ENCODE data around the gene AGAP2. TPM values are rescaled to one million over a fixed set of nuclear protein-coding genes. Genes with fewer than 3 reads are reported as not detected.

The AGAP2 gene
- total RNA-seq, 1 experiment from 2014 or later, result 38.6 TPM

DNA sequence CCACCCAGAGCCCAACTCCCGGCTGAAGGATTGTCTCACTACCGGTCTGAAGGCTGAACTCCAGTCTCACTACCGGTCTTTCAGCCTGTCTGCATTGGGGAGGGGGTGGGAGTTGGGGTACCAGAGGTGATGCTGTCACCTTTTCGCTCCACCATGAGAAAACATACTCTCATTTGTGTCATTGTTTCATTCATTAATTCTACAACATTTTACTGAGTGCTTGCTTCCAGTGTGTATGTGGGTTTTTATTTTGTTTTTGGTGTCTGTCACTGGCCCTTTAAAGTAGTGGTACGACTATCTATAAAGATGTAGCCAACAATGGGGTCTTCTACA is 14.1 kb upstream of the AGAP2 start:
- Histone ChIP-seq H3K36me3 (peaks cover 41% of the 10 kb centered on the region), H3K4me3 (peak overlapping the region; percentile 30), H3K27ac (no peak overlapping the region), H3K9me3 (replicated peaks) (no peaks in the 10 kb centered on the region), H3K4me1 (peaks cover 27% of the 10 kb centered on the region), H3K27me3 (peaks cover 7% of the 10 kb centered on the region)
- no peak for DNase-seq

DNA sequence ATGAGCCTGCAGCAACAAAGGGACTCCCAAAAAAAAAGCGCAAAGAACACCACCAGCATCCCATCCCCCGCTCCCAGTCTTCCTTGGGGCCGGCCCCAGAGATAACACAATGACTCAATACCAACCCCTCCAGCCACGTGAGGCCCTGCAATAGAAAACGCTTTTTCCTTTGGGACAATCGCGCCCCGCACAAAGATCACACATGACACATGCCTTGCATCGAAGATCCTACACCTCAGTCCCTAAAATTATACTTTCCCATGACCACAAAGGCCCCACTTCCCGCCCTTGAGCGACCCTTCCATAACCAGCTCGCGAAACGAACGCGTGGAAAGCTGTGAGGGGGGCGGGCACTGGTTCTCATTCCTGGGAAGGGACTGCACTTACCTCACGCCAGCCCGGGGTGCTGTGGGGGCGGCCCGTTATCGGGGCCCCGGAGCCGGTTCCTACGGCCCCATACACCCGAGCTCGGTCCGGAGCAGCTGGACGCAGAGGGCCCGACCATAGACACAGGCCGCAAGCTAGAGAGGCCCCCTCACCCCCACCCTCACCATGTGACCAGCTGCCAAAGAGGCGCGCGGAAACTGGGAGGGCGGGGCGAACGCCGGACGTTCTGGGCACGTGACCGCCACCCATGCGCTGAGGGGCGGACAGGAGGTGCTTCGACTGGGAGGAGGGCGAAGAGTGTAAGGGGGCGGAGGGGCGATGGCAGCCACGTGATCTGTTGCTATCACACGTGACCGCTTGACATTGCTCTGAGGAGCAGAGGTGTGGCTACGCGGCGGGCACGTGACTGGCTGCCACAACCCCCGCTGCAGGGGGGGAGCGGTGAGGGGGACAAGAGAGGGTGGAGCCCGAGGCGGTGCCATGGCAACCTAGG is 13.5 kb upstream of the AGAP2 start, which contains the start of gene CDK4:
Gene CDK4, minus strand, starts transcription at position 523 of the 880 bp plus-strand sequence. CDS start 593 bp downstream, outside the sequence.
- H3K4me3 ChIP-seq, result peak within 1 kb of the TSS; percentile 89
- H3K9me3 ChIP-seq (replicated peaks), result no peaks in the 10 kb centered on the region
- H3K4me1 ChIP-seq, result peaks cover 27% of the 10 kb centered on the region
- peaks cover 7% of the 10 kb centered on the region for H3K27me3 ChIP-seq
- H3K36me3 ChIP-seq, result peaks cover 47% of the 10 kb centered on the region
- H3K27ac ChIP-seq, result peak within 1 kb of the TSS; percentile 95
- peak; percentile 100 for DNase-seq

GRCh38 chr12:57751432-57751787 is 12.9 kb upstream of the AGAP2 start:
- peaks cover 7% of the 10 kb centered on the region for H3K27me3 ChIP-seq
- H3K9me3 ChIP-seq (replicated peaks), result no peaks in the 10 kb centered on the region
- DNase-seq, result peak in 1 of 2 experiments; percentile 87
- H3K4me1 ChIP-seq, result peaks cover 26% of the 10 kb centered on the region
- peaks cover 53% of the 10 kb centered on the region for H3K36me3 ChIP-seq
- H3K4me3 ChIP-seq, result peak overlapping the region; percentile 89
- H3K27ac ChIP-seq, result peak overlapping the region; percentile 95

DNA sequence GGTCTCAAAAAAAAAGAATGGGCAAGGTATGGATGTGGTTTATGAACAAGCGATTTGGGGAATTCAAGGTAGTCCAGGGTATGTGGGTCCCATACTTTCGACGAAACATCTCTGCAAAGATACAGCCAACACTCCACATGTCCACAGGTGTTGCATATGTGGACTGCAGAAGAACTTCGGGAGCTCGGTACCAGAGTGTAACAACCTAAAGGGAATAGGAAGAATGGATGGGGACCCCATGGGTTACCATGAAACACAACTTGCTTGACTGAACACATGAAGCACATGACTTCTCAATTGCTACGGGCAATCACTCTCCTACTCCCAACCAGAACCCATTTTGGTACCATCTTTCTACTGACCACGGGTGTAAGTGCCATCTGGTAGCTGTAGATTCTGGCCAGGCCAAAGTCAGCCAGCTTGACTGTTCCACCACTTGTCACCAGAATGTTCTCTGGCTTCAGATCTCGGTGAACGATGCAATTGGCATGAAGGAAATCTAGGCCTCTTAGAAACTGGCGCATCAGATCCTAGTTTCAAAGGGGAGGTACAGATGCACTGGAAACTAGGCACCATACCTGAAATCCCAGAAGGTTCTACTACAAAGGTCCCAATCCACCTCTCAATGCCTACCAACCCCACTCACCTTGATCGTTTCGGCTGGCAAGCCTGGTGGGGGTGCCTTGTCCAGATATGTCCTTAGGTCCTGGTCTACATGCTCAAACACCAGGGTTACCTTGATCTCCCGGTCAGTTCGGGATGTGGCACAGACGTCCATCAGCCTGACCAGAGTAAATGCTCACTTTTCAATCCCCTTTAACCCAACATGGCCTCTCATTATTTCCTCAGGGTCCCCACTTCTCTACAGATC is 12.3 kb upstream of the AGAP2 start:
- H3K27me3 ChIP-seq, result peaks cover 7% of the 10 kb centered on the region
- H3K4me1 ChIP-seq, result peaks cover 27% of the 10 kb centered on the region
- peaks cover 59% of the 10 kb centered on the region for H3K36me3 ChIP-seq
- no peaks in the 10 kb centered on the region for H3K9me3 ChIP-seq (replicated peaks)
- peak in 1 of 2 experiments; percentile 68 for DNase-seq
- peak overlapping the region; percentile 89 for H3K4me3 ChIP-seq
- peak overlapping the region; percentile 95 for H3K27ac ChIP-seq

- no peak overlapping the region for H3K4me3 ChIP-seq
- H3K9me3 ChIP-seq (replicated peaks), result no peaks in the 10 kb centered on the region
- no peak overlapping the region for H3K27ac ChIP-seq
- DNase-seq, result peak in 1 of 2 experiments; percentile 79
- H3K27me3 ChIP-seq, result peaks cover 1% of the 10 kb centered on the region
- H3K36me3 ChIP-seq, result peaks cover 62% of the 10 kb centered on the region
- H3K4me1 ChIP-seq, result peaks cover 30% of the 10 kb centered on the region
Measured at GRCh38 chr12:57749061-57749460, 10.5 kb upstream of the AGAP2 start.

- no peaks in the 10 kb centered on the region for H3K9me3 ChIP-seq (replicated peaks)
- DNase-seq, result peak in 1 of 2 experiments; percentile 80
- peaks cover 23% of the 10 kb centered on the region for H3K27me3 ChIP-seq
- peaks cover 55% of the 10 kb centered on the region for H3K36me3 ChIP-seq
- H3K4me1 ChIP-seq, result peaks cover 25% of the 10 kb centered on the region
- H3K27ac ChIP-seq, result no peak overlapping the region; the same call in 1 of the 2 replicates
- H3K4me3 ChIP-seq, result peak overlapping the region; percentile 64; the same call in 1 of the 2 replicates
Measured at GRCh38 chr12:57746025-57746424, 7.5 kb upstream of the AGAP2 start.

- Histone ChIP-seq H3K4me3 (peak overlapping the region; percentile 64), H3K4me1 (peaks cover 20% of the 10 kb centered on the region), H3K27me3 (peaks cover 29% of the 10 kb centered on the region), H3K9me3 (replicated peaks) (no peaks in the 10 kb centered on the region), H3K27ac (peak overlapping the region; percentile 89), H3K36me3 (peaks cover 50% of the 10 kb centered on the region)
- no peak for DNase-seq
Measured at GRCh38 chr12:57745485-57745881, 6.9 kb upstream of the AGAP2 start.

GRCh38 chr12:57744777-57745484 is 6.4 kb upstream of the AGAP2 start, which contains the start of gene TSPAN31:
TSS of gene TSPAN31 (plus strand) at chr12:57745039. CDS start at chr12:57745155, 116 bp downstream.
- Histone ChIP-seq H3K36me3 (peaks cover 44% of the 10 kb centered on the region), H3K4me3 (peak within 1 kb of the TSS; percentile 64), H3K27me3 (peaks cover 34% of the 10 kb centered on the region), H3K9me3 (replicated peaks) (no peaks in the 10 kb centered on the region), H3K4me1 (peaks cover 19% of the 10 kb centered on the region), H3K27ac (peak within 1 kb of the TSS; percentile 89)
- peak; percentile 100 for DNase-seq

GRCh38 chr12:57744194-57744776 is 5.7 kb upstream of the AGAP2 start:
- H3K4me3 ChIP-seq, result peak overlapping the region; percentile 64
- peaks cover 20% of the 10 kb centered on the region for H3K4me1 ChIP-seq
- H3K36me3 ChIP-seq, result peaks cover 38% of the 10 kb centered on the region
- H3K27me3 ChIP-seq, result peaks cover 41% of the 10 kb centered on the region
- DNase-seq, result no peak
- H3K27ac ChIP-seq, result peak overlapping the region; percentile 89
- no peaks in the 10 kb centered on the region for H3K9me3 ChIP-seq (replicated peaks)

- peaks cover 24% of the 10 kb centered on the region for H3K4me1 ChIP-seq
- H3K36me3 ChIP-seq, result peaks cover 32% of the 10 kb centered on the region
- peak overlapping the region; percentile 64 for H3K4me3 ChIP-seq
- no peak for DNase-seq
- H3K9me3 ChIP-seq (replicated peaks), result no peaks in the 10 kb centered on the region
- H3K27ac ChIP-seq, result no peak overlapping the region
- H3K27me3 ChIP-seq, result peaks cover 45% of the 10 kb centered on the region
Measured at GRCh38 chr12:57743769-57744168, 5.2 kb upstream of the AGAP2 start.

- peaks cover 16% of the 10 kb centered on the region for H3K36me3 ChIP-seq
- peak; percentile 89 for DNase-seq
- H3K27me3 ChIP-seq, result peaks cover 54% of the 10 kb centered on the region
- no peak overlapping the region for H3K4me3 ChIP-seq
- no peak overlapping the region for H3K27ac ChIP-seq
- H3K4me1 ChIP-seq, result peaks cover 28% of the 10 kb centered on the region
- no peaks in the 10 kb centered on the region for H3K9me3 ChIP-seq (replicated peaks)
Measured at GRCh38 chr12:57741844-57742738, 3.5 kb upstream of the AGAP2 start.

- Histone ChIP-seq H3K27ac (no peak overlapping the region), H3K27me3 (peaks cover 61% of the 10 kb centered on the region)
- no peak for DNase-seq
Measured at GRCh38 chr12:57741413-57741789, 2.9 kb upstream of the AGAP2 start.

GRCh38 chr12:57740656-57741412 is 2.3 kb upstream of the AGAP2 start:
- Histone ChIP-seq H3K36me3 (peaks cover 3% of the 10 kb centered on the region), H3K27me3 (peaks cover 61% of the 10 kb centered on the region), H3K27ac (no peak overlapping the region), H3K4me3 (no peak overlapping the region), H3K4me1 (peaks cover 32% of the 10 kb centered on the region), H3K9me3 (replicated peaks) (no peaks in the 10 kb centered on the region)
- DNase-seq, result peak; percentile 80 to 82

More at GRCh38 chr12:57741413-57741789, 2.9 kb upstream of the AGAP2 start:
- Histone ChIP-seq H3K36me3 (peaks cover 9% of the 10 kb centered on the region), H3K9me3 (replicated peaks) (no peaks in the 10 kb centered on the region), H3K4me1 (peaks cover 34% of the 10 kb centered on the region), H3K4me3 (no peak overlapping the region)
